Measurements from ENCODE around the gene PDE11A.

The PDE11A gene

GRCh38 chr2:177712462-177712861 lies 360.1 kb downstream of the PDE11A start:
- Mint-ChIP-seq H3K27ac (no peak overlapping the region), H3K4me3 (no peak overlapping the region), H3K36me3 (ENCODE audit: insufficient read depth) (no peaks in the 10 kb centered on the region), H3K4me1 (ENCODE audit: low read depth in 2 of 2) (no peaks in the 10 kb centered on the region), H3K9me3 (no peaks in the 10 kb centered on the region), H3K27me3 (peaks cover 24 to 31% of the 10 kb centered on the region in 2 donors)
- ATAC-seq (replicated peaks) (no peak), DNase-seq (no peak)

- Mint-ChIP-seq H3K4me1 (ENCODE audit: low read depth in 2 of 2) (no peaks in the 10 kb centered on the region), H3K9me3 (no peaks in the 10 kb centered on the region), H3K36me3 (ENCODE audit: insufficient read depth) (no peaks in the 10 kb centered on the region), H3K4me3 (no peak overlapping the region), H3K27ac (no peak overlapping the region), H3K27me3 (peaks cover 16 to 24% of the 10 kb centered on the region in 2 donors)
- no peak for DNase-seq
- no peak for ATAC-seq (replicated peaks)
Measured at GRCh38 chr2:177711483-177712265, 360.9 kb downstream of the PDE11A start.

- no peaks in the 10 kb centered on the region for H3K9me3 Mint-ChIP-seq
- DNase-seq = no peak
- H3K4me1 Mint-ChIP-seq (ENCODE audit: low read depth in 2 of 2) = no peaks in the 10 kb centered on the region
- H3K36me3 Mint-ChIP-seq (ENCODE audit: insufficient read depth) = no peaks in the 10 kb centered on the region
- H3K27ac Mint-ChIP-seq = no peak overlapping the region
- peaks cover 11 to 16% of the 10 kb centered on the region in 2 donors for H3K27me3 Mint-ChIP-seq
- ATAC-seq (replicated peaks) = no peak
- no peak overlapping the region for H3K4me3 Mint-ChIP-seq
Measured at GRCh38 chr2:177710889-177711288, 361.7 kb downstream of the PDE11A start.

- no peaks in the 10 kb centered on the region for H3K36me3 Mint-ChIP-seq (ENCODE audit: insufficient read depth)
- no peaks in the 10 kb centered on the region for H3K4me1 Mint-ChIP-seq (ENCODE audit: low read depth in 2 of 2)
- H3K27ac Mint-ChIP-seq = no peak overlapping the region
- ATAC-seq (replicated peaks) (no peak), DNase-seq (no peak)
- peaks cover 9 to 17% of the 10 kb centered on the region in 2 donors for H3K27me3 Mint-ChIP-seq
- no peaks in the 10 kb centered on the region for H3K9me3 Mint-ChIP-seq
- no peak overlapping the region for H3K4me3 Mint-ChIP-seq
Measured at GRCh38 chr2:177709986-177710401, 362.6 kb downstream of the PDE11A start.

GRCh38 chr2:177708660-177709444 lies 363.7 kb downstream of the PDE11A start:
- H3K4me1 Mint-ChIP-seq (ENCODE audit: low read depth in 2 of 2) = no peaks in the 10 kb centered on the region
- ATAC-seq (replicated peaks) (no peak), DNase-seq (no peak)
- H3K27me3 Mint-ChIP-seq = peaks cover 4 to 7% of the 10 kb centered on the region in 2 donors
- H3K27ac Mint-ChIP-seq = no peak overlapping the region
- H3K36me3 Mint-ChIP-seq (ENCODE audit: insufficient read depth) = no peaks in the 10 kb centered on the region
- no peak overlapping the region for H3K4me3 Mint-ChIP-seq
- no peaks in the 10 kb centered on the region for H3K9me3 Mint-ChIP-seq

GRCh38 chr2:177708106-177708505 lies 364.5 kb downstream of the PDE11A start:
- Mint-ChIP-seq H3K27me3 (peaks cover 7 to 9% of the 10 kb centered on the region in 2 donors), H3K9me3 (no peaks in the 10 kb centered on the region), H3K4me1 (ENCODE audit: low read depth in 2 of 2) (no peaks in the 10 kb centered on the region), H3K27ac (no peak overlapping the region), H3K36me3 (ENCODE audit: insufficient read depth) (no peaks in the 10 kb centered on the region), H3K4me3 (no peak overlapping the region)
- ATAC-seq (replicated peaks) (no peak), DNase-seq (no peak)

- DNase-seq = no peak
- H3K4me3 Mint-ChIP-seq = no peak overlapping the region
- H3K4me1 Mint-ChIP-seq (ENCODE audit: low read depth in 2 of 2) = no peaks in the 10 kb centered on the region
- H3K36me3 Mint-ChIP-seq (ENCODE audit: insufficient read depth) = no peaks in the 10 kb centered on the region
- H3K9me3 Mint-ChIP-seq = no peaks in the 10 kb centered on the region
- no peak overlapping the region for H3K27ac Mint-ChIP-seq
- H3K27me3 Mint-ChIP-seq = peaks cover 7 to 20% of the 10 kb centered on the region in 2 donors
- ATAC-seq (replicated peaks) = no peak
Measured at GRCh38 chr2:177705511-177706173, 366.9 kb downstream of the PDE11A start.

- Mint-ChIP-seq H3K4me3 (no peak overlapping the region), H3K9me3 (no peaks in the 10 kb centered on the region), H3K36me3 (ENCODE audit: insufficient read depth) (no peaks in the 10 kb centered on the region), H3K4me1 (ENCODE audit: low read depth in 2 of 2) (no peaks in the 10 kb centered on the region), H3K27ac (no peak overlapping the region), H3K27me3 (peaks cover 15 to 22% of the 10 kb centered on the region in 2 donors)
- DNase-seq = no peak
- no peak for ATAC-seq (replicated peaks)
Measured at GRCh38 chr2:177703159-177703558, 369.4 kb downstream of the PDE11A start.

- DNase-seq (no peak), ATAC-seq (replicated peaks) (no peak)
- Mint-ChIP-seq H3K4me1 (ENCODE audit: low read depth in 2 of 2) (no peaks in the 10 kb centered on the region), H3K36me3 (ENCODE audit: insufficient read depth) (no peaks in the 10 kb centered on the region), H3K27ac (no peak overlapping the region), H3K27me3 (peaks cover 35 to 48% of the 10 kb centered on the region in 2 donors), H3K9me3 (no peaks in the 10 kb centered on the region), H3K4me3 (no peak overlapping the region)
Measured at GRCh38 chr2:177698281-177698680, 374.3 kb downstream of the PDE11A start.

- DNase-seq = no peak
- Mint-ChIP-seq H3K9me3 (no peaks in the 10 kb centered on the region), H3K4me1 (ENCODE audit: low read depth in 2 of 2) (no peaks in the 10 kb centered on the region), H3K27ac (no peak overlapping the region), H3K27me3 (peaks cover 41 to 43% of the 10 kb centered on the region in 2 donors), H3K36me3 (ENCODE audit: insufficient read depth) (peaks cover 2% of the 10 kb centered on the region), H3K4me3 (no peak overlapping the region)
- no peak for ATAC-seq (replicated peaks)
Measured at GRCh38 chr2:177694348-177694747, 378.2 kb downstream of the PDE11A start.

- peaks cover 2% of the 10 kb centered on the region for H3K36me3 Mint-ChIP-seq (ENCODE audit: insufficient read depth)
- H3K27me3 Mint-ChIP-seq = peaks cover 40 to 43% of the 10 kb centered on the region in 2 donors
- H3K27ac Mint-ChIP-seq = no peak overlapping the region
- DNase-seq = no peak
- no peak overlapping the region for H3K4me3 Mint-ChIP-seq
- no peaks in the 10 kb centered on the region for H3K9me3 Mint-ChIP-seq
- no peaks in the 10 kb centered on the region for H3K4me1 Mint-ChIP-seq (ENCODE audit: low read depth in 2 of 2)
- ATAC-seq (replicated peaks) = no peak
Measured at GRCh38 chr2:177693658-177694339, 378.8 kb downstream of the PDE11A start.

- H3K27me3 Mint-ChIP-seq = peaks cover 37 to 43% of the 10 kb centered on the region in 2 donors
- peaks cover 2% of the 10 kb centered on the region for H3K36me3 Mint-ChIP-seq (ENCODE audit: insufficient read depth)
- ATAC-seq (replicated peaks) = no peak
- H3K9me3 Mint-ChIP-seq = no peaks in the 10 kb centered on the region
- H3K4me1 Mint-ChIP-seq (ENCODE audit: low read depth in 2 of 2) = no peaks in the 10 kb centered on the region
- no peak overlapping the region for H3K4me3 Mint-ChIP-seq
- DNase-seq = no peak
- H3K27ac Mint-ChIP-seq = no peak overlapping the region
Measured at GRCh38 chr2:177692783-177693269, 379.8 kb downstream of the PDE11A start.

Measured in effector memory CD8-positive, alpha-beta T cell (primary cell).